Vagina (tissue), 2 donors: Measurements from ENCODE around the gene PAPOLB.

Experiments used
- POLR2A ChIP-seq, 2 donors: fragments of 450-650 bp; IDR thresholded peaks; one replicate each; pipeline ENCODE4 v1.6.1; 2017; ENCODE audit warnings: antibody characterized with exemption in 2 of 2, mild to moderate bottlenecking in 2 of 2, moderate library complexity in 2 of 2
- TF ChIP-seq, protein P1 (sequence below), 3 experiments: fragments of 450-650 bp in 2 of 3; fragments of 200-600 bp in 1 of 3; sonication (generic) in 1 of 3; IDR thresholded peaks; one replicate each; pipeline ENCODE4 v1.5.1; 2017 to 2019; ENCODE audit warnings: antibody characterized with exemption in 3 of 3, mild to moderate bottlenecking in 2 of 3, moderate library complexity in 2 of 3

DNA sequence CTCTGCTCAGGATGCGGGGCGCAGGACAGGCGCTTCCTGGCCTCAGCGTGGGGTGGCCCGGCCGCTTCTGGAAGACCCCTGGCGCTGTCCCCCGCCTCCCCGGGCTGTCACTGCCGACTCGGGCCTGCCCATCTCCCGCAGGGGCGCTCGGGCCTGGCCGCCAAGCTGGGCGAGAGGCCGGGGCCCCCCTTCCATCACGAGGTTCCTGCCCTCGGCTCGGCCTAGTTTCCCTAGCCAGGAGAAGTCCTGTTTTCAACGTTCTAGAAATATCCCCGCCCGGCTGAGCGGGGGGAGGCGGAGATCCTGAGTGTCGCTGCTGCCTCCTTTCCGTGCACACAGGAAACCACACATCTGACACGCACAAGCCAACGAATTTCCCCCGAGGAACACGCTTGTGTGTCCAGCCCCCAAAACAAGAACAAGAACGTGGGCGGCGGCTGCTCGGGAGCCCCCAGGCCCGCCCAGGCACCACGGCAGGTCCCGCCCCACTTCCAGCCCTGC, 52.7 kb downstream of the PAPOLB start:
- TF ChIP-seq, protein P1, sequence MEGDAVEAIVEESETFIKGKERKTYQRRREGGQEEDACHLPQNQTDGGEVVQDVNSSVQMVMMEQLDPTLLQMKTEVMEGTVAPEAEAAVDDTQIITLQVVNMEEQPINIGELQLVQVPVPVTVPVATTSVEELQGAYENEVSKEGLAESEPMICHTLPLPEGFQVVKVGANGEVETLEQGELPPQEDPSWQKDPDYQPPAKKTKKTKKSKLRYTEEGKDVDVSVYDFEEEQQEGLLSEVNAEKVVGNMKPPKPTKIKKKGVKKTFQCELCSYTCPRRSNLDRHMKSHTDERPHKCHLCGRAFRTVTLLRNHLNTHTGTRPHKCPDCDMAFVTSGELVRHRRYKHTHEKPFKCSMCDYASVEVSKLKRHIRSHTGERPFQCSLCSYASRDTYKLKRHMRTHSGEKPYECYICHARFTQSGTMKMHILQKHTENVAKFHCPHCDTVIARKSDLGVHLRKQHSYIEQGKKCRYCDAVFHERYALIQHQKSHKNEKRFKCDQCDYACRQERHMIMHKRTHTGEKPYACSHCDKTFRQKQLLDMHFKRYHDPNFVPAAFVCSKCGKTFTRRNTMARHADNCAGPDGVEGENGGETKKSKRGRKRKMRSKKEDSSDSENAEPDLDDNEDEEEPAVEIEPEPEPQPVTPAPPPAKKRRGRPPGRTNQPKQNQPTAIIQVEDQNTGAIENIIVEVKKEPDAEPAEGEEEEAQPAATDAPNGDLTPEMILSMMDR (IDR thresholded peaks at IDR 0.05): no peak
- TF ChIP-seq POLR2A (IDR thresholded peaks at IDR 0.05): no peak
